HG03342 (cell line): ENCODE data around the gene RFX1.
"Not testable (repeated sequence)": the region's sequence is repeated elsewhere in the genome, so short reads cannot be mapped to it uniquely, and the experiment has no call there.

Experiments used
- ATAC-seq: cut with Tn5 transposase; IDR thresholded peaks from one replicate; pipeline ENCODE4 v1.9.1; 2021; ENCODE audit warnings: mild to moderate bottlenecking, moderate library complexity; ENCODE audit not compliant: unreplicated experiment

The RFX1 gene

DNA sequence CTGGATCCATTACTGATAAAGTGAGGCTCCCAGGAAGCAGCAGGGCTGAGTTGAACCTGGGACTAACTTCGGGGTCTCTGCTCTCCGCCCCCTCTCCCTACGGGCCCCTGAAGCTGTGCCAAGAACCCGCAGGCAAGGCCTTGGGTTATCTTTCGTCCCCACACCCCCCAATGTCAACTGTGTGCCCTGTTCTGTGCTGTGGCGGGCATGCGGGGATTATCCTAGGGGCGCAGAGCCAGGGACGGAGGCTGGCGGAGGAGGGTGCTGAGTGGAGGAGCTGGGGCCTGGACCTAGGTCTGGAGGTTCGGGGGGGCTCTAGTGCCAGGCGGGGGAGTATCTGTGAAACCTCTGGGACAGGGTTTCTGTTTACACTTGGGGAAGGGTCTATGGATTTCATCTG lies 26.4 kb downstream of the RFX1 start:
- ATAC-seq: no peak

GRCh38 chr19:13979244-13979615 lies 26.9 kb downstream of the RFX1 start:
- ATAC-seq: no peak

- ATAC-seq: no peak
Measured at GRCh38 chr19:13978351-13979243, 27.5 kb downstream of the RFX1 start.

DNA sequence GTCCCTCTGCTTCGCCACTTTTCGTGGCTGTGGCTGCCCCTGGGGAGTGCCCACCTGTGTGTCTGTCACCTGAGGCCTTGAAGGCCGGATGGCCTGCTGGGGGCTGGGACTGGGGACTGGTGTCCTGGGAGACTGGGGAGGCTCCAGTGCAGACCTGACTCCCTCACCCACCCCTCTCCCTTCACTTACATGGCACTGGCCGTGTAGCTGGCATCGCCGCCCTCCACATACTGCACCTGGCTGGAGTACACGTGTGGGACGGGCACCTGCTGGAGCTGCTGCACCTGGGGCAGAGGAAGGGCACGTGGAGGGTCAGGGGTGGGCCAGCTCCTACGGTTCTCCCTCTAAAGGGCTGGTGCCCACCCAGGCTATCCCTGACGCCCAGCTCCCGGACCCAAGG lies 28.3 kb downstream of the RFX1 start:
- no peak for ATAC-seq

- no peak for ATAC-seq
Measured at GRCh38 chr19:13976446-13976845, 29.7 kb downstream of the RFX1 start.

DNA sequence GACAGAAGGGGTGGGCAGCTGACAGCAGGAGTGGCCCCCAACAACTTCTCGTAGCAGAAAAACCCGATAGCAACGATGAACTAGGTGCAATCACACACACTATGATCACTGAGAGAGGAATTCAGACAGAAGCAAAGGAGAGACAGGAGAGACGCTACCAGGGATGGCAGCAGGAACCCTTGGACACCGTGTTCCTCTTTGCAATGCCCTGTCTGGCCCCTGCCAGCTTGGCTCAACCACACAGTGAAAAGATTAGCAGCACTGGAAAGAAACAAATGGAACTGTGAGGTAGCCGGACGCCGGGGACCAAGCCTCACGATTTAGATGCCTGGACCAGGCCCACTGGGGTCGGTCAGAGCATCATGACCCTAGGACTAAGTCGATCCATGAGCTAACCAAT lies 30.2 kb downstream of the RFX1 start:
- no peak for ATAC-seq

GRCh38 chr19:13974073-13974472 lies 32.0 kb downstream of the RFX1 start:
- ATAC-seq: no peak

GRCh38 chr19:13973479-13973878 lies 32.6 kb downstream of the RFX1 start:
- ATAC-seq: not testable (repeated sequence)

DNA sequence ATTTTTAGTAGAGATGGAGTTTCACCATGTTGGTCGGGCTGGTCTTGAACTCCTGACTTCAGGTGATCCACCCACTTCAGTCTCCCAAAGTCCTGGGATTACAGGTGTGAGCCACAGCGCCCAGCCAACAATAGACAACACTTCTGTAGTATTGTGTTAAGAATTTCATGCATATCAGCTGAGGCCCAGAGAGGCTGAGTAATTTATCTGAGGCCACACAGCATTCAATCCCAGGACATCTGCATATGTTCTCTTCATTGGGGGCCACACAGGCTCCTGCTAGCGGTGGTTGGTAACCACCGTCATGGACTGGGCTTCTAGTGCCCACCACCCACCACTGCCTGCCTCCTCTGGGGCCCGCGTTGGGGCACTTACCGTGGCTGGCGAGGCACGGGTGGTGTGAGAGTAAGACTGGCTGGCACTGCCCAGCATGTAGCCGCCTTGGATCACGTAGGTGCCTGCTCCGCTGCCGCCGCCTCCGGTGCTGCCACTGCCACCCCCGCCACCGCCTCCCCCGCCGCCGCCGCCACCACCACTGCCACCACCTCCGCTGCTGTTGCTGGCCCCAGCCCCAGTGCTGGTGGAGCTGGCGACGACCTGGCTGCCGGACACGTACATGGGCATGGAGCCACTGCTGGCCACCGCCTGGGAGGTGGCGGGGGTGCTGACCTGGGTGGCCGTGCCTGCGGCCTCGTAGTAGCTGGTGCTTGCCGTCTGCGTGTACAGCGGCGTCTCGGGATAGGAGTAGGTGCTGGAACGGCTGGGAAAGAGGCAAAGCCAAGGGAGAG lies 33.6 kb downstream of the RFX1 start:
- ATAC-seq: no peak

- ATAC-seq: not testable (repeated sequence)
Measured at GRCh38 chr19:13971868-13972267, 34.3 kb downstream of the RFX1 start.

DNA sequence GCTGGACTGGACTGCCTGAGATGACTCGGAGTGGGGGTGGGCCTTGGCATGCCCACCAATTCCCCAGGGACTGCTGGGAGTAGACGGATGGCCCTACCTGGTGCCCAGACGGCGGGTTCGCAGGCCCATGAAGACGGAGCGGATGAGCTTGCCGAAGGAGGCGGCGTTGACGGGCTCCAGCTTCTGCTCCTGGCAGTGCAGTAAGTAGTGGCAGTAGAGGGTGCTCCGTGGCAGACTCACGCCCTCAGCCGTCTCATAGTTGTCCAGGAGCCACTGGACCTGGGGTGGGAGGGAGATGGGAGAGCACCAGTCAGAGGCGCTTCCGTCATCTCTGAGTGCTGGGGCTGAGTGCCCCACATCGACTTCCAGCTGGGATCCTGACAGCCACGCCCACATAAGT lies 36.2 kb downstream of the RFX1 start:
- ATAC-seq: no peak

DNA sequence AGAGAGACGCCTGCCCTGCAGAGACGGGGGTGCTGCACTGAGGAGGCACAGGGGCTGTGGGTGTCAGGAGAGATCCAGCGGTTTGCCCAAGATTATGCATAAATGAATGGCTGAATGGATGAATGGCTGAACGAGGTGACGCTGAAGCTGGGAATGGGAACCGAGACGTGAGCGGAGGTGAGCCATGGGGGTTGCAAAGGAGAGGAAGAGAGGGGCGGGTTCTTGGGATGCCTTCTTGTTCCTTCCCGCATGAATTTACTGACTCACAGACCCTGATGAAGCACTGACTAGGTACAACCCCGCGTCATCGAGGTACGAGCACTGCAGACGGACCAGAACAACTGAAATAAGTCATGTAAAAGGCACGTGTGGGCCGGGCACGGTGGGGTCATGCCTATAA lies 37.1 kb downstream of the RFX1 start:
- no peak for ATAC-seq

DNA sequence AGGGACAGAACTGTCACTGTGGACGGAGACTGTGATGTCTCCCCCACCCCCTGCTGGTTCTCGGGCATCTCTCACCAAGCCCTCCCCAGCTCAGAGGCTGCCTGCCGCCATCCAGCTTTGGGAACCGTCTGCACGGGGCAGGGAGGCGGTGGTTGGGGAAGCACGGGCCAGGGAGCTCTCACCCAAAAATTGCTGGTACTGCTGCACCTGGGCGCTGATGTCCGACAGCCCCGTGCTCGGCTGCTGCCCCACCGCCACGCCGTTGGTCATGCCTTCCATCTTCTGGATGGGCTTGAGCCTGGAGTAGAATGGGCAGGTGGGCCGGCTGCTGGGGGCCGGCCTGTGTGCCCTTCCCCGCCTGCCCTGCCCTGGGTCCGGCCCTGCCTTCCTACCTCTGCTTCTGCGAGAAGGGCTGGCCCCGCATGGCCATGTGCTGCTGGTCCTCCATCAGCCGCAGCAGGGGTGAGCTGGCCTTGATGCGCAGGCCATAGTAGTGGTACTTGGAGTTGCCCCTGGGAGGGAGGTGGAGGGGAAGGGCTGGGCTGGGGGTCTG lies 37.7 kb downstream of the RFX1 start:
- no peak for ATAC-seq

- ATAC-seq: not testable (repeated sequence)
Measured at GRCh38 chr19:13967206-13967605, 38.9 kb downstream of the RFX1 start.

DNA sequence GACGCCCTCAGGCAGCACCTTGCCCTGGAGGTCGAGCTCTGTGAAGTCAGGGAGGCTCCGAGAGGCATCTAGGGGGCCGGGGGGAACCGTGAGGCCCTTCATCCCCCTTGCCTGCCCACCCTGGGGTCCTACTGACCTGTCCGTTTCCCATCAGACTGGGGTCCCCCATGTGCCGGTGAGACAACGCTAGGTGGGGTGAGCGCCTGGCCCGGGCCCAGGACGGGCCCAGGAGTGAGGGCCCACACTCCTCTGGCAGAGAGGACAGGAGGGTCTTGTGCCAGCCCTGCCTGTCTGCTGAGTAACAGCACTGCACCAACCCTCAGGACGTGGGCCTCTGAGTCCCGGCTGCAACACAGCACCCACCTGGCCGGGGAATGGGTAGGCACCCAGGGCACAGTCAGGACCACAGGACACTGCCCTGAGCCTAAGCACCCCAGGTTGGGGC lies 39.4 kb downstream of the RFX1 start:
- no peak for ATAC-seq

DNA sequence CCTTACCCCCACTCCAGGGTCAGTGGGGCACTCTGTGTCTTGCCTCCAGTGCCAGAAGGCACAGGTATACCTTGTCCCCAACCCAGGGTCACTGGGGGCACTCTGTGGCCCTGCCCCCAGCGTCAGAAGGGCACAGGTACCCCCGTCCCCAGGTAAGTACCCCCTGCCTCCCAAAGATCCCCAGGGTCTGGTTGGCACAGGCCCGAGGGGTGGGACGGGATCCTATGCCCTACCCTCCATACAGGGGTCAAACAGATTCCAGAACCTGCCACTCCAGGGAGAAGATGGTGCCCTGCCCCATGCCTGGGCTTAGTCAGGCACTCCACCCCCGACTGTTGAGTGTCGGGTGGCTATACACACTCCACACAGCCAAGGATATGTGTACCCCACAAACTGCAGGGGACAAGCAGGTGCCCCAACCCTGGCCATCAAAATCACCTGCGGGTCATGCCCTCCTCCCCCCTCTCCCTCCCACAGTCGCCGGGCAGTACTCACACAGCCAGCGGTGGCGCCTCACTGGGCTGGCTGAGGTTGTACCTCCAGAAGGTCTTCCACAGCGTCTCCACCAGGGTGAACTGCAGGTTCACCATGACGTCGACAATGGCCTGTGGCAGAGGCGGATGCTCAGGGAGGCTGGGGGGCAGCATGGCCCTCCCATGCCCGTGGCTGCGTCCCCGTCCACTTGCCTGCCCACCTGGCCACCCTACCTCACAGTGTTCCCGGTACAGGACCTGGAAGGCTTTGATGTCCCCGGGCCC lies 40.0 kb downstream of the RFX1 start:
- no peak for ATAC-seq

- no peak for ATAC-seq
Measured at GRCh38 chr19:13965377-13965896, 40.7 kb downstream of the RFX1 start.

DNA sequence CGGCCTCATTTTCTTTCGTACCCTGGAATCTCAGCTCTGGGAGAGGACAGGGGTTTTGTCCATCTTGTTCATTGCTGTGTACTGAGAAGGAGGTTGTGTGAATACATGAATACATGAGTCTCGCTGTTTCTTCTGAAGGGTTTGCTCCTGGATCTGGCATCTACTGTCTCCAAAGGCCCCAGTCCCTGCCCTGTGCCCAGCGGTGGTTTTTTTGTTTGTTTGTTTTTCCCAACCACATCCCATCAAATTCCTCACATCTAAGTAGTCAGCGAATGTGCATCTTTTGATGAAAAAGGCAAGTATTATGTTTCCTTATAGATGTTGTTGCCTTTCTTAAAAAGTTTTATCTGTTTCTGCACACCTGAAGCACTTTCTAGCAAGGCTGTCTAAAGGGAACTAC lies 41.3 kb downstream of the RFX1 start:
- ATAC-seq: no peak

DNA sequence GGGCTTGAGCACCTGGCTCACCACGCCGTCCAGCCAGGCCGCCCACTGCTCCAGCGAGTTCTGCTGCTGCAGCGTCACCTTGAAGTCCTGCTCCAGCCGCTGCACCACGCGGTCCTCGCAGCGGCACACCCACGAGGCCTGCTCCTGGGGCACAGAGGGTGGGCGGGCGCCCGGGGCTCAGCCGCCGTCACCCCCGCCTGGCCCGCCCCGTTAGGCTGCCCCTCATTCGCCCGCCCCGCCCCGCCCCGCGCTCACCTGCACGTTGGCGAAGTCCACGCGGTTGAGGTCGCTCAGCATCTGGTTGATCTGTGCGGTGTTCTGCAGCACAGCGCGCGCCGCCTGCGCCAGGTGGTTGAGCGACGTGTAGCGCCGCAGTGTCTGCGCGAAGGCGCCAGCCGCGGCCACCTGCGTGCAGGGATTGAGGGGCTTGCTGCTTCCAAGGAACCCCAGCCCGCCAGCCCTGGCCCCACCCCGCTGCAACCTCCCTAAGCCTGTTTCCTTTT lies 42.5 kb downstream of the RFX1 start:
- no peak for ATAC-seq

DNA sequence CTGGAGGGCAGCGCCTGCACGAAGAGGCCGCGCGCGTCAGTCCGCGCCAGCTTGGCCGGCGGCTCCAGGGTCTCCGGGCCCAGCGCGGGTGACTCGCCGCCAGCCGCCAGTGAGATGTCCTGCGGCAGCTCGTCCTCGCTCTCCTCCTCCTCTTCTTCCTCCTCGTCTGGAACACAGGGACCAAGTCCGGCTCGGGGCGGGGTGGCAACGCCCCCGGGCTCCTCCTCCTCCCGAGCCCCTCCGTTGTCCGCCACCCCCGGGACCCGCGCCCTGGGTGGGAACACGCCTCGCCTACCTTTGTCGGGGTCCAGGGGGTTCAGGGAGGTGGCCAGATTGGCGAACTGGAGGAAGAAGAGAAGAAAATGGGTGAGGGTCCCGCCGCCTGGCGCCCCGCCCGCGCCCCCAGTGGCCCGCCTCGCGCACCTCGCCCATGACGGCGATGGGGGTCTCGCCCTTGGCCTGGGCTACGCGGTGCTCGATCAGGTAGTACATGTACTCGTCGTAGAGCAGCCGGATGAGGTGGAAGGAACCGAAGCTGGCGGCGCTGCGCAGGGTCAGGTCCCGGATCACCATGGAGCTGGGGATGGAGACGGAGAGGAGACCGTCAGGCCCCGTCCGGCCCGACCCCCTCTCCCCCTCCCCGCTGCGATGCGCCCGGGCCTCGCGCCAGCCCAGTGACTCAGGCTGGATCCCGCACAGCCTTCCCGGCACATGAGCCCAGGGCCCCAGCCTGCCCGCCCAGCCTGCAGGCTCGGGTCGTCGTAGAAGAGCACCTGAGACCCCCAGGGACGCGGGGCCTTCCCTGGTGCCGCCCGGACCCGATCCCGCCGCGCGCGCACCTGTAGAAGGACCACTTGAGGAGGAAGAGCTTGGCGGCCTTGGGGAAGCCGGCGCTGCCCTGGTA lies 43.2 kb downstream of the RFX1 start:
- no peak for ATAC-seq
